22Rv1 (cell line): Measurements from ENCODE around the gene SGCD.

Source experiments
- CTCF ChIP-seq: fragments of 450-650 bp; IDR thresholded peaks from 2 replicates; pipeline ENCODE4 v1.5.1; 2017; ENCODE audit warnings: mild to moderate bottlenecking
- ZFX ChIP-seq: fragments of 450-650 bp; IDR thresholded peaks from 2 replicates; pipeline ENCODE4 v1.6.1; 2017; ENCODE audit warnings: antibody characterized with exemption, borderline replicate concordance

GRCh38 chr5:156388233-156388632, 61.3 kb downstream of the SGCD start:
- no peak for TF ChIP-seq CTCF
- no peak for TF ChIP-seq ZFX
